Sigmoid colon (tissue), 7 donors: Measurements from ENCODE around the gene CAMK4. TPM values are rescaled to one million over a fixed set of nuclear protein-coding genes. Genes with fewer than 3 reads are reported as not detected.
"Not testable (repeated sequence)": the region's sequence is repeated elsewhere in the genome, so short reads cannot be mapped to it uniquely, and the experiment has no call there.

Experiments used
- DNase-seq: peaks from one replicate; pipeline ENCODE4 v3.0.0-alpha.2; 2019
- H3K27ac ChIP-seq, 4 donors: fragments of 200-600 bp; sonication (generic); one replicate each; pipeline ENCODE4 v1.5.1; 2016 to 2019; ENCODE audit warnings: mild to moderate bottlenecking in 1 of 4
- H3K27me3 ChIP-seq, 3 donors: fragments of 200-600 bp; sonication (generic); one replicate each; pipeline ENCODE4 v1.5.1; 2019; ENCODE audit warnings: mild to moderate bottlenecking in 1 of 3
- H3K36me3 ChIP-seq, 4 donors: fragments of 200-600 bp; sonication (generic); one replicate each; pipeline ENCODE4 v1.5.1; 2016 to 2019
- H3K4me1 ChIP-seq, 4 donors: fragments of 200-600 bp; sonication (generic); one replicate each; pipeline ENCODE4 v1.5.1; 2017 to 2019
- H3K4me3 ChIP-seq, 4 donors: fragments of 200-600 bp; sonication (generic); one replicate each; pipeline ENCODE4 v1.5.1; 2017 to 2019; ENCODE audit warnings: mild to moderate bottlenecking in 2 of 4, moderate library complexity in 1 of 4
- H3K9me3 ChIP-seq, 4 donors: fragments of 200-600 bp in 3 of 4; sonication (generic) in 3 of 4; one replicate each; pipeline versions ENCODE4 v1.5.1 to v1.6.1; 2013 to 2019
- EP300 ChIP-seq, 4 donors: sonication (generic); formaldehyde crosslinking; IDR thresholded peaks; one replicate each; pipeline ENCODE4 v1.6.1; 2017; ENCODE audit warnings: antibody characterized with exemption in 4 of 4
- POLR2A ChIP-seq, 2 donors: fragments of 450-650 bp; IDR thresholded peaks; one replicate each; pipeline ENCODE4 v1.6.1; 2016; ENCODE audit warnings: antibody characterized with exemption in 2 of 2, mild to moderate bottlenecking in 2 of 2, moderate library complexity in 2 of 2
- POLR2AphosphoS5 ChIP-seq, 4 donors: sonication (generic); formaldehyde crosslinking; IDR thresholded peaks; one replicate each; pipeline ENCODE4 v1.6.1; 2017; ENCODE audit warnings: antibody characterized with exemption in 4 of 4
- WGBS, 2 donors: extraction: QIAGEN DNeasy Blood & Tissue Kit; methylation state at CpG; one replicate each; pipeline ENCODE4 v1.1.7; 2013; 5-methylcytosine and 5-hydroxymethylcytosine counted together
- intact Hi-C: fragments of 100-400 bp; cut with DNase I; formaldehyde crosslinking; loops from one replicate; pipeline ENCODE4 v1.15.1; 2023
- polyA plus RNA-seq, 3 donors: library from polyadenylated mRNA; stranded (reverse); fragments of 200-250 nt; gene quantifications; one replicate each; pipeline ENCODE4 v1.2.3, GENCODE V29; 2013
- total RNA-seq, 4 donors: library from RNA; depleted of rRNA; stranded (reverse); fragments of >200 nt; gene quantifications; one replicate each; pipeline ENCODE4 v1.1.0, GENCODE V29; 2016
- TF ChIP-seq, protein P1 (sequence below), 4 experiments: fragments of 450-650 bp in 3 of 4; fragments of 200-600 bp in 1 of 4; IDR thresholded peaks; one replicate each; pipeline ENCODE4 v1.5.1; 2016 to 2019; ENCODE audit warnings: antibody characterized with exemption in 4 of 4, mild to moderate bottlenecking in 3 of 4, moderate library complexity in 2 of 4
- donor health status: healthy with polysubstance abuse.
- donor health status: Bipolar disorder and iron deficiency.
- donor health status: healthy.

Gene CAMK4
- total and polyA plus RNA-seq, 7 donors = 0.23 to 4.0 (median 2.3) TPM

DNA sequence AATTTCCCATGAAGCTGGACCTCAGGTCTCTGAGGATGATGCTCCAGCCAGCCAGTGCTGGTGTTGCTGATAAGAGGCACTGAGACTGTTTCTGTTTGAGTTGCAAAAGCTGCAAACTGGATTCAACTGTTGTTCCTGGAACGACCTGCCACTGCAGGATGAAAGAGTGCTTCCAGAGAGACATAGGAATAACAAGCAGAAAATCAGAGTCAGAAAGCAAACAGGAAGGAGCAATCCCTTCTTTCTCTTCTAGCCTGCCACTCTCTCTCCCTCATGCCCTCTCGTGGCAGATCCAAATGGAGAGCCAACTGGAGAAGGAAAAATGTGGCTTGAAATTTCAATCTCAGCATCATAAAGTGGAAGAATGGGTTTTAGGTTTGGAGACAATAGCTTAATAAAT lies 177.7 kb downstream of the CAMK4 start:
- H3K9me3 ChIP-seq = peaks cover 0 to 2% (median 0%) of the 10 kb centered on the region in 4 donors
- no peaks in the 10 kb centered on the region for H3K27me3 ChIP-seq
- no peak for DNase-seq
- no peaks in the 10 kb centered on the region for H3K4me1 ChIP-seq
- intact Hi-C loops = no loop called here
- no peaks in the 10 kb centered on the region for H3K36me3 ChIP-seq
- no peak overlapping the region for H3K4me3 ChIP-seq
- no peak overlapping the region for H3K27ac ChIP-seq
- TF ChIP-seq POLR2A (IDR thresholded peaks at IDR 0.05) (no peak), EP300 (IDR thresholded peaks at IDR 0.05) (no peak), POLR2AphosphoS5 (IDR thresholded peaks at IDR 0.05) (no peak)
- TF ChIP-seq, protein P1, sequence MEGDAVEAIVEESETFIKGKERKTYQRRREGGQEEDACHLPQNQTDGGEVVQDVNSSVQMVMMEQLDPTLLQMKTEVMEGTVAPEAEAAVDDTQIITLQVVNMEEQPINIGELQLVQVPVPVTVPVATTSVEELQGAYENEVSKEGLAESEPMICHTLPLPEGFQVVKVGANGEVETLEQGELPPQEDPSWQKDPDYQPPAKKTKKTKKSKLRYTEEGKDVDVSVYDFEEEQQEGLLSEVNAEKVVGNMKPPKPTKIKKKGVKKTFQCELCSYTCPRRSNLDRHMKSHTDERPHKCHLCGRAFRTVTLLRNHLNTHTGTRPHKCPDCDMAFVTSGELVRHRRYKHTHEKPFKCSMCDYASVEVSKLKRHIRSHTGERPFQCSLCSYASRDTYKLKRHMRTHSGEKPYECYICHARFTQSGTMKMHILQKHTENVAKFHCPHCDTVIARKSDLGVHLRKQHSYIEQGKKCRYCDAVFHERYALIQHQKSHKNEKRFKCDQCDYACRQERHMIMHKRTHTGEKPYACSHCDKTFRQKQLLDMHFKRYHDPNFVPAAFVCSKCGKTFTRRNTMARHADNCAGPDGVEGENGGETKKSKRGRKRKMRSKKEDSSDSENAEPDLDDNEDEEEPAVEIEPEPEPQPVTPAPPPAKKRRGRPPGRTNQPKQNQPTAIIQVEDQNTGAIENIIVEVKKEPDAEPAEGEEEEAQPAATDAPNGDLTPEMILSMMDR (IDR thresholded peaks at IDR 0.05) = no peak
- WGBS, 2 donors = 22 to 53% methylated on average over 2 of the region's 2 CpGs

GRCh38 chr5:111404270-111404769 lies 180.1 kb downstream of the CAMK4 start:
- Histone ChIP-seq H3K4me1 (no peaks in the 10 kb centered on the region), H3K27ac (no peak overlapping the region), H3K27me3 (no peaks in the 10 kb centered on the region), H3K9me3 (peaks cover 0 to 2% (median 0%) of the 10 kb centered on the region in 4 donors), H3K4me3 (no peak overlapping the region), H3K36me3 (no peaks in the 10 kb centered on the region)
- WGBS, 2 donors = 39 to 73% methylated on average over 2 of the region's 2 CpGs
- TF ChIP-seq, protein P1 (IDR thresholded peaks at IDR 0.05) = no peak
- no peak for TF ChIP-seq POLR2A (IDR thresholded peaks at IDR 0.05)
- no peak for TF ChIP-seq EP300 (IDR thresholded peaks at IDR 0.05)
- no peak for TF ChIP-seq POLR2AphosphoS5 (IDR thresholded peaks at IDR 0.05)
- intact Hi-C loops = no loop called here
- no peak for DNase-seq

DNA sequence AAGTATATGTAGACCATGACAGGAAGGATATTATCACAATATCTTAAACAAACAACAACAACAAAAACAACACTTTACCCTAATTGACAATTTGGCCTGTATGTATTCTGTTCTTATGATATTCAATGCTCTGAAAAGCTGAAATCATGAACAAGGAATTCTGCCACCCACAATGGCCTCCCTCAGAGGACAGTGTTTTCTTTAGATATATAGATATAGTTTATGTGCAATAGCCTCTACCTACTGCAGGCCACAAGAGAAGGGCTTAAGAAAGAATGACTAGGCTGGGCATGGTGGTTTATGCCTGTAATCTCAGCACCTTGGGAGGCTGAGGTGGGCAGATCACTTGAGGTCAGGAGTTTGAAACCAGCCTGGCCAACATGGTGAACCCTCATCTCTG lies 183.4 kb downstream of the CAMK4 start:
- intact Hi-C loops = no loop called here

GRCh38 chr5:111408817-111409216 lies 184.6 kb downstream of the CAMK4 start:
- 48 to 92% methylated on average over 1 of the region's 1 CpG for WGBS, 2 donors
- Histone ChIP-seq H3K27ac (no peak overlapping the region), H3K9me3 (no peaks in the 10 kb centered on the region), H3K27me3 (no peaks in the 10 kb centered on the region), H3K36me3 (no peaks in the 10 kb centered on the region), H3K4me3 (no peak overlapping the region), H3K4me1 (no peaks in the 10 kb centered on the region)
- intact Hi-C loops = no loop called here
- TF ChIP-seq POLR2AphosphoS5 (IDR thresholded peaks at IDR 0.05) (no peak), POLR2A (IDR thresholded peaks at IDR 0.05) (no peak), EP300 (IDR thresholded peaks at IDR 0.05) (no peak)
- TF ChIP-seq, protein P1 (IDR thresholded peaks at IDR 0.05) = no peak
- DNase-seq = no peak

More for the DNA sequence above, 183.4 kb downstream of the CAMK4 start:
- H3K4me3 ChIP-seq = no peak overlapping the region
- H3K36me3 ChIP-seq = no peaks in the 10 kb centered on the region
- H3K9me3 ChIP-seq = no peaks in the 10 kb centered on the region
- no peaks in the 10 kb centered on the region for H3K27me3 ChIP-seq
- TF ChIP-seq POLR2A (IDR thresholded peaks at IDR 0.05) = no peak
- TF ChIP-seq, protein P1 (IDR thresholded peaks at IDR 0.05) = no peak
- TF ChIP-seq EP300 (IDR thresholded peaks at IDR 0.05) = no peak
- TF ChIP-seq POLR2AphosphoS5 (IDR thresholded peaks at IDR 0.05) = no peak
- H3K4me1 ChIP-seq = no peaks in the 10 kb centered on the region
- H3K27ac ChIP-seq = no peak overlapping the region
- DNase-seq = no peak

DNA sequence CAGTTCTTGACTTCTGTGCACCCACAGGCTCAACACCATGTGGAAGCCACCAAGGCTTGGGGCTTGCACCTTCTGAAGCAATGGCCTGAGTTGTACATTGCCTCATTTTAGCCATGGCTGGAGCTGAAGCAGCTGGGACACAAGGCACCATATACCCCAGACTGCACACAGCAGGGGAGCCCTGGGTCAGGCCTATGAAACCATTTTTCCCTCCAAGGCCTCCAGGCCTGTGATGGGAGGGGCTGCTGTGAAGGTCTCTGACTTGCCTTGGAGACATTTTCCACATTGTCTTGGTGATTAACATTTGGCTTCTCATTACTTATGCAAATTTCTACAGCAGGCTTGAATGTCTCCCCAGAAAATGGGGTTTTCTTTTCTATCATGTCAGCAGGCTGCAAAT lies 185.1 kb downstream of the CAMK4 start:
- H3K4me1 ChIP-seq, intact Hi-C loops, DNase-seq, H3K27ac ChIP-seq, H3K4me3 ChIP-seq, H3K9me3 ChIP-seq, H3K36me3 ChIP-seq, H3K27me3 ChIP-seq: not testable (repeated sequence)

- H3K27ac ChIP-seq, H3K4me1 ChIP-seq, DNase-seq, H3K9me3 ChIP-seq, intact Hi-C loops, H3K4me3 ChIP-seq, H3K27me3 ChIP-seq, H3K36me3 ChIP-seq: not testable (repeated sequence)
- WGBS, 2 donors = 81 to 84% methylated on average over 3 of the region's 3 CpGs
These were observed 185.9 kb downstream of the CAMK4 start for GRCh38 chr5:111410067-111410466.
